GM13977 (cell line): Measurements from ENCODE around the gene APOBEC3F.
"Not testable (repeated sequence)": the region's sequence is repeated elsewhere in the genome, so short reads cannot be mapped to it uniquely, and the experiment has no call there.

Source experiments
- DNase-seq: peaks from one replicate; pipeline ENCODE4 v3.0.0; 2012; ENCODE audit warnings: low spot score
- in situ Hi-C: fragments of 300-500 bp; cut with MboI; formaldehyde crosslinking; loops from one replicate; pipeline ENCODE4 v1.12.0; 2022; ENCODE audit warnings: low sequenced_read_pairs, low pct_unique_long_range_greater_than_20kb, mixed read lengths, inconsistent platforms; ENCODE audit not compliant: unreplicated experiment
- TF ChIP-seq, protein P1 (sequence below): IDR thresholded peaks from 2 replicates; pipeline ENCODE4 v1.5.1; 2012; ENCODE audit warnings: mild to moderate bottlenecking, control low read depth; ENCODE audit not compliant: insufficient read depth; ENCODE audit errors: extremely low read depth, missing control alignments

APOBEC3F gene

GRCh38 chr22:39028281-39028680 is 12.4 kb upstream of the APOBEC3F start:
- no peak for DNase-seq
- in situ Hi-C loops, result no loop called here
- TF ChIP-seq, protein P1, sequence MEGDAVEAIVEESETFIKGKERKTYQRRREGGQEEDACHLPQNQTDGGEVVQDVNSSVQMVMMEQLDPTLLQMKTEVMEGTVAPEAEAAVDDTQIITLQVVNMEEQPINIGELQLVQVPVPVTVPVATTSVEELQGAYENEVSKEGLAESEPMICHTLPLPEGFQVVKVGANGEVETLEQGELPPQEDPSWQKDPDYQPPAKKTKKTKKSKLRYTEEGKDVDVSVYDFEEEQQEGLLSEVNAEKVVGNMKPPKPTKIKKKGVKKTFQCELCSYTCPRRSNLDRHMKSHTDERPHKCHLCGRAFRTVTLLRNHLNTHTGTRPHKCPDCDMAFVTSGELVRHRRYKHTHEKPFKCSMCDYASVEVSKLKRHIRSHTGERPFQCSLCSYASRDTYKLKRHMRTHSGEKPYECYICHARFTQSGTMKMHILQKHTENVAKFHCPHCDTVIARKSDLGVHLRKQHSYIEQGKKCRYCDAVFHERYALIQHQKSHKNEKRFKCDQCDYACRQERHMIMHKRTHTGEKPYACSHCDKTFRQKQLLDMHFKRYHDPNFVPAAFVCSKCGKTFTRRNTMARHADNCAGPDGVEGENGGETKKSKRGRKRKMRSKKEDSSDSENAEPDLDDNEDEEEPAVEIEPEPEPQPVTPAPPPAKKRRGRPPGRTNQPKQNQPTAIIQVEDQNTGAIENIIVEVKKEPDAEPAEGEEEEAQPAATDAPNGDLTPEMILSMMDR, result no peak

DNA sequence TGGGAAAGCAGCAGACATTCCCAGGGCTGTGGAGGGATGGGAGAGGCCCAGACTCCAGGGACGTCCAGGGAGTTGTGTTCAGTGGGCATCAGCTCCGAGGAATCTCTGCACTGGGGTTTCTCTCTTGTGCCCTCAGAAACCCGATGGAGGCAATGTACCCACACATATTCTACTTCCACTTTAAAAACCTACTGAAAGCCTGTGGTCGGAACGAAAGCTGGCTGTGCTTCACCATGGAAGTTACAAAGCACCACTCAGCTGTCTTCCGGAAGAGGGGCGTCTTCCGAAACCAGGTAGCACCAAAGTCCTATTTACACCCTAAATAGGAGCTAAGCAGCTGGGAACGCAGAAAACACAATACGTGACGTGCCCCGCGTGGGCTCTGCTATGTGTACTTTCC is 11.4 kb upstream of the APOBEC3F start:
- DNase-seq, result no peak
- in situ Hi-C loops, result no loop called here
- TF ChIP-seq, protein P1, result no peak

- no peak for DNase-seq
- TF ChIP-seq, protein P1, result no peak
- in situ Hi-C loops, result no loop called here
These were observed 10.0 kb upstream of the APOBEC3F start for GRCh38 chr22:39030705-39031104.

DNA sequence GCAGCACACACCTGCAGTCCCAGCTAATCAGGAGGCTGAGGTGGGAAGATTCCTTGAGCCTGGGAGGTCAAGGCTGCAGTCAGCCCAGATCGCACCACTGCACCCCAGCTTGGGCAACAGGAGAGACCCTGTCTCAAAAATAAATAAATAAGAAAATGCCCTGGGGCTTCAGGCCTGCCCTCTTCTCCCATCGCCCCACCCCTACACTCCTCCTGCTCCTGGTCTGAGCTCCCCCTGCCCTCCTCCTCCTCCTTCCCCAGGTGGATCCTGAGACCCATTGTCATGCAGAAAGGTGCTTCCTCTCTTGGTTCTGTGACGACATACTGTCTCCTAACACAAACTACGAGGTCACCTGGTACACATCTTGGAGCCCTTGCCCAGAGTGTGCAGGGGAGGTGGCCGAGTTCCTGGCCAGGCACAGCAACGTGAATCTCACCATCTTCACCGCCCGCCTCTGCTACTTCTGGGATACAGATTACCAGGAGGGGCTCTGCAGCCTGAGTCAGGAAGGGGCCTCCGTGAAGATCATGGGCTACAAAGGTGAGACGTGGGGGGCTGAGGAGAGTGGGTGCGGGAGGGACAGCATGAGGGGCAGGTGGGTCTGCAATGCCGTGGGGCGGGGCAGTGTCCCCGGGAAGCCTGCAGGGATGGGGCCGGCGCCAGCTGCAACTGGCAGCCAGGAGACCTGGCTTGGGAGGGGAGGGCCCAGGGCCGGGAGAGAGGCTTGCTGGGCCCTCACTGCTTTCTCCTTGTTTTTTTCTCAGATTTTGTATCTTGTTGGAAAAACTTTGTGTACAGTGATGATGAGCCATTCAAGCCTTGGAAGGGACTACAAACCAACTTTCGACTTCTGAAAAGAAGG is 9.0 kb upstream of the APOBEC3F start:
- in situ Hi-C loops, DNase-seq: not testable (repeated sequence)

- in situ Hi-C loops, result not testable (repeated sequence)
These were observed 3.6 kb upstream of the APOBEC3F start for GRCh38 chr22:39037071-39037470.

DNA sequence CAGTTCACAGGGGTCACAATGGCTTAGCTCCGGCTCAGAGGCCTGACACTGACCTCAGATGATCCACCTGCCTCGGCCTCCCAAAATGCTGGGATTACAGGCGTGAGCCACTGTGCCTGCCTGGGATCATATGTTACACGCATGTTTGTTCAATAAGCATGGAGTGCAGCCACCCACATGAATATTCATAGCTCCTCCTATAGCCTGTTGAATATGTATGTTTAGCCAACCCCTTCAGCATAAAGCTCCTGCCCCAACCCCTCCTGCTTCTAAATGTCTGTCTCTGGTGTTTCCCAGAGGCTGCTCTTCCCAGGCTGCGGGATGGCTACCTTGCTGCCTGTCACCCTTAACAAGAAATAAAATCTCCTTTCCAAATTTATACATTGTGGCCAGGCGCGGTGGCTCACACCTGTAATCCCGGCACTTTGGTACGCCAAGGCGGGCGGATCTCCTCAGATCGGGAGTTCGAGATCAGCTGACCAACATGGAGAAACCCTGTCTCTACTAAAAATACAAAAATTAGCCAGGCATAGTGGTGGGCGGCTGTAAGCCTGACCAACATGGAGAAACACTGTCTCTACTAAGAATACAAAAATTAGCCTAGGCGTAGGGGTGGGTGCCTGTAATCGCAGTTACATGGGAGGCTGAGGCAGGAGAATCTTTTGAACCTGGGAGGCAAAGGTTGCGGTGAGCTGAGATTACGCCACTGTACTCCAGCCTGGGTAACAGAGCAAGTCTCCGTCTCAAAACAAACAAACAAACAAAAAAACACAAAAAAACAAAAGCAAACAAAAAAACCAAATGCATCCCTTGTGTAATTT is 1.1 kb upstream of the APOBEC3F start:
- TF ChIP-seq, protein P1, result no peak
- in situ Hi-C loops, result no loop called here
- no peak for DNase-seq

More at GRCh38 chr22:39037071-39037470, 3.6 kb upstream of the APOBEC3F start:
- DNase-seq, result not testable (repeated sequence)

GRCh38 chr22:39040155-39040537 is 518 bp upstream of the APOBEC3F start:
- DNase-seq, in situ Hi-C loops: not testable (repeated sequence)

- in situ Hi-C loops, result no loop called here
- no peak for DNase-seq
- TF ChIP-seq, protein P1, result no peak
These were observed 1.2 kb downstream of the APOBEC3F start for GRCh38 chr22:39041908-39042307.

GRCh38 chr22:39043063-39043462 is 2.4 kb downstream of the APOBEC3F start:
- in situ Hi-C loops, DNase-seq: not testable (repeated sequence)

- DNase-seq, in situ Hi-C loops: not testable (repeated sequence)
These were observed 4.5 kb downstream of the APOBEC3F start for GRCh38 chr22:39045136-39045535.

GRCh38 chr22:39049486-39049885 is 8.8 kb downstream of the APOBEC3F start:
- DNase-seq, in situ Hi-C loops: not testable (repeated sequence)
